Upper lobe of left lung (tissue), 4 donors: ENCODE results near the gene MCAT.

ENCODE experiments used
- CTCF ChIP-seq, 6 experiments: fragments of 450-650 bp in 4 of 6; fragments of 200-600 bp in 2 of 6; sonication (generic) in 2 of 6; IDR thresholded peaks; one replicate each; pipeline ENCODE4 v1.5.1; 2016 to 2019; ENCODE audit warnings: antibody characterized with exemption in 6 of 6
- POLR2AphosphoS5 ChIP-seq, 2 donors: sonication (generic); formaldehyde crosslinking; IDR thresholded peaks; one replicate each; pipeline ENCODE4 v1.5.1; 2017; ENCODE audit warnings: antibody characterized with exemption in 2 of 2

- TF ChIP-seq CTCF (IDR thresholded peaks at IDR 0.05) (no peak), POLR2AphosphoS5 (IDR thresholded peaks at IDR 0.05) (no peak)
These were observed 33.2 kb downstream of the MCAT start for GRCh38 chr22:43109921-43110443.
